Hepatic stellate cell (primary cell): ENCODE results near the gene ERCC6L.
"Not testable (repeated sequence)": the region's sequence is repeated elsewhere in the genome, so short reads cannot be mapped to it uniquely, and the experiment has no call there.

Experiments
- DNase-seq: peaks from one replicate; pipeline ENCODE4 v3.0.0; 2011; ENCODE audit warnings: low spot score

The ERCC6L gene

GRCh38 chrX:72253686-72254085 is 14.9 kb upstream of the ERCC6L start:
- no peak for DNase-seq

GRCh38 chrX:72247206-72247942 is 8.5 kb upstream of the ERCC6L start:
- no peak for DNase-seq

- DNase-seq, result peak; percentile 78
These were observed 6.7 kb upstream of the ERCC6L start for GRCh38 chrX:72245461-72246089.

GRCh38 chrX:72243472-72243871 is 4.6 kb upstream of the ERCC6L start:
- DNase-seq, result peak; percentile 45

GRCh38 chrX:72240976-72241375 is 2.1 kb upstream of the ERCC6L start:
- DNase-seq, result no peak

- DNase-seq, result no peak
These were observed 644 bp downstream of the ERCC6L start for GRCh38 chrX:72238183-72238582.

- peak; percentile 24 for DNase-seq
These were observed 2.0 kb downstream of the ERCC6L start for GRCh38 chrX:72236841-72237240.

- no peak for DNase-seq
These were observed 8.5 kb downstream of the ERCC6L start for GRCh38 chrX:72230290-72230689.

GRCh38 chrX:72220375-72220774 is 18.5 kb downstream of the ERCC6L start:
- not testable (repeated sequence) for DNase-seq

GRCh38 chrX:72216973-72217372 is 21.9 kb downstream of the ERCC6L start:
- DNase-seq, result no peak

- no peak for DNase-seq
These were observed 30.6 kb downstream of the ERCC6L start for GRCh38 chrX:72208126-72208800.

- no peak for DNase-seq
These were observed 31.5 kb downstream of the ERCC6L start for GRCh38 chrX:72207366-72207765.

GRCh38 chrX:72205706-72206105 is 33.1 kb downstream of the ERCC6L start:
- no peak for DNase-seq

GRCh38 chrX:72203421-72203820 is 35.4 kb downstream of the ERCC6L start:
- no peak for DNase-seq

- no peak for DNase-seq
These were observed 35.9 kb downstream of the ERCC6L start for GRCh38 chrX:72202792-72203401.

- DNase-seq, result peak; percentile 17
These were observed 36.8 kb downstream of the ERCC6L start for GRCh38 chrX:72201836-72202536.

- DNase-seq, result no peak
These were observed 55.9 kb downstream of the ERCC6L start for GRCh38 chrX:72182924-72183323.

GRCh38 chrX:72181178-72182125 is 57.4 kb downstream of the ERCC6L start, which contains the start of gene PIN4:
Gene PIN4, plus strand, starts transcription at chrX:72181757. Its CDS starts 29 bp downstream, at chrX:72181786.
- DNase-seq, result peak; percentile 80

GRCh38 chrX:72180539-72180938 is 58.3 kb downstream of the ERCC6L start:
- DNase-seq, result no peak

- DNase-seq, result no peak
These were observed 61.8 kb downstream of the ERCC6L start for GRCh38 chrX:72176981-72177380.

- DNase-seq, result not testable (repeated sequence)
These were observed 62.5 kb downstream of the ERCC6L start for GRCh38 chrX:72176289-72176688.
